GM19240 (cell line): ENCODE results near the gene GSX1.
"Not testable (repeated sequence)": the region's sequence is repeated elsewhere in the genome, so short reads cannot be mapped to it uniquely, and the experiment has no call there.

Experiments used
- DNase-seq: peaks from one replicate; pipeline ENCODE4 v3.0.0; 2011; ENCODE audit warnings: low spot score; ENCODE audit not compliant: insufficient read length

The GSX1 gene

GRCh38 chr13:27792393-27793218 is at the start of gene GSX1:
TSS of gene GSX1 (plus strand) at chr13:27792483. CDS start at chr13:27792691, 208 bp downstream.
- DNase-seq: no peak

GRCh38 chr13:27744801-27745200 is 47.5 kb upstream of the GSX1 start:
- DNase-seq: no peak

- no peak for DNase-seq
Measured at GRCh38 chr13:27745301-27745700, 47.0 kb upstream of the GSX1 start.

GRCh38 chr13:27748143-27748542 is 44.1 kb upstream of the GSX1 start:
- DNase-seq: not testable (repeated sequence)

GRCh38 chr13:27751953-27752532 is 40.2 kb upstream of the GSX1 start:
- DNase-seq: no peak

GRCh38 chr13:27765650-27766049 is 26.6 kb upstream of the GSX1 start:
- no peak for DNase-seq

GRCh38 chr13:27770809-27771208 is 21.5 kb upstream of the GSX1 start:
- no peak for DNase-seq

- no peak for DNase-seq
Measured at GRCh38 chr13:27772651-27773425, 19.4 kb upstream of the GSX1 start.

- DNase-seq: no peak
Measured at GRCh38 chr13:27774169-27774568, 18.1 kb upstream of the GSX1 start.

GRCh38 chr13:27774651-27775050 is 17.6 kb upstream of the GSX1 start:
- no peak for DNase-seq

GRCh38 chr13:27775943-27776342 is 16.3 kb upstream of the GSX1 start:
- no peak for DNase-seq

- no peak for DNase-seq
Measured at GRCh38 chr13:27782151-27782550, 10.1 kb upstream of the GSX1 start.

- DNase-seq: no peak
Measured at GRCh38 chr13:27783111-27783510, 9.2 kb upstream of the GSX1 start.

- DNase-seq: no peak
Measured at GRCh38 chr13:27788271-27788670, 4.0 kb upstream of the GSX1 start.

GRCh38 chr13:27789153-27789494 is 3.2 kb upstream of the GSX1 start:
- DNase-seq: no peak

- no peak for DNase-seq
Measured at GRCh38 chr13:27789495-27790303, 2.6 kb upstream of the GSX1 start.

GRCh38 chr13:27790523-27790922 is 1.8 kb upstream of the GSX1 start:
- DNase-seq: no peak

GRCh38 chr13:27791146-27791900 is 960 bp upstream of the GSX1 start:
- DNase-seq: no peak

GRCh38 chr13:27791901-27792392 is 336 bp upstream of the GSX1 start:
- DNase-seq: no peak

- DNase-seq: no peak
Measured at GRCh38 chr13:27793507-27794367, 1.5 kb downstream of the GSX1 start.
